GM12878 (cell line): Measurements from ENCODE around the gene TRPC6. TPM values are rescaled to one million over a fixed set of nuclear protein-coding genes. Genes with fewer than 3 reads are reported as not detected.

ENCODE experiments used
- ATAC-seq: fragments of 200-7000 bp; cut with Tn5 transposase; 3 replicates; pipeline ENCODE4 v1.9.1; 2020; ENCODE audit warnings: mild to moderate bottlenecking, moderate library complexity
- BruUV-seq: library from RNA; stranded (reverse); fragments of 400-500 nt; replicated peaks from 2 replicates; lab custom pipeline; 2021; lab: Mats Ljungman, UMichigan
- CTCF ChIA-PET: fragments of 300-600 bp; sonication (Branson Sonifier 250); formaldehyde crosslinking; extraction: SDS; loops from one replicate; lab custom pipeline; 2021; ENCODE audit warnings: inconsistent platforms; lab: Yijun Ruan, JAX
- POLR2A ChIA-PET: fragments of 350-600 bp; formaldehyde crosslinking; extraction: SDS; loops from one replicate; lab custom pipeline; 2021; ENCODE audit warnings: inconsistent platforms; lab: Charles Lee
- RAD21 ChIA-PET: fragments of 300-600 bp; sonication (Branson Sonifier 250); formaldehyde crosslinking; loops from one replicate; lab custom pipeline; 2023; ENCODE audit warnings: antibody characterized with exemption; ENCODE audit not compliant: unreplicated experiment; lab: Charles Lee
- SMC1A ChIA-PET: fragments of 300-600 bp; sonication (Branson Sonifier 250); formaldehyde crosslinking; loops from one replicate; lab custom pipeline; 2023; ENCODE audit not compliant: unreplicated experiment, uncharacterized antibody; lab: Charles Lee
- DNase-seq: peaks from one replicate; pipeline ENCODE4 v3.0.0-alpha.2; 2011; ENCODE audit warnings: low read depth, low spot score
- FAIRE-seq: peaks from 3 replicates; lab custom pipeline; 2011; peaks lifted over from hg19 to GRCh38; lab: Jason Lieb, UNC
- H2AFZ ChIP-seq: 2 replicates; pipeline ENCODE4 v1.6.0; 2011; ENCODE audit warnings: low read depth, low read length, control low read depth; ENCODE audit not compliant: control insufficient read depth
- H3K27ac ChIP-seq: 2 replicates; pipeline ENCODE4 v1.5.1; 2011; ENCODE audit warnings: control low read depth; ENCODE audit not compliant: control insufficient read depth, insufficient read depth
- H3K27me3 ChIP-seq, 2 experiments: replicated peaks in 1 of 2; 2 replicates each; pipeline versions ENCODE4 v1.6.0 to v1.6.1; 2011; ENCODE audit warnings: low read length in 1 of 2; ENCODE audit not compliant: control insufficient read depth in 2 of 2, insufficient read depth in 2 of 2
- H3K36me3 ChIP-seq, 2 experiments: 2 replicates each; pipeline ENCODE4 v1.5.1; 2011; ENCODE audit warnings: low read length in 1 of 2; ENCODE audit not compliant: control insufficient read depth in 2 of 2, insufficient read depth in 2 of 2
- H3K4me1 ChIP-seq: 2 replicates; pipeline ENCODE4 v1.6.1; 2011; ENCODE audit warnings: mild to moderate bottlenecking, low read length, moderate library complexity, mixed read lengths; ENCODE audit not compliant: control insufficient read depth, insufficient read depth
- H3K4me2 ChIP-seq: 2 replicates; pipeline ENCODE4 v1.6.0; 2011; ENCODE audit warnings: control low read depth; ENCODE audit not compliant: control insufficient read depth, insufficient read depth
- H3K4me3 ChIP-seq: fragments of 200-600 bp; sonication (generic); 2 replicates; pipeline ENCODE4 v1.5.1; 2016
- H3K79me2 ChIP-seq: 2 replicates; pipeline ENCODE4 v1.6.0; 2011; ENCODE audit warnings: low read length; ENCODE audit not compliant: control insufficient read depth, insufficient read depth
- H3K9ac ChIP-seq: 2 replicates; pipeline ENCODE4 v1.8.0; 2011; ENCODE audit warnings: low read length, control low read depth, mixed read lengths; ENCODE audit not compliant: control insufficient read depth, insufficient read depth
- H3K9me3 ChIP-seq: replicated peaks from 3 replicates; pipeline ENCODE4 v1.5.1; 2011; ENCODE audit warnings: mild to moderate bottlenecking, low read length; ENCODE audit not compliant: control insufficient read depth, insufficient read depth
- H4K20me1 ChIP-seq: 2 replicates; pipeline ENCODE4 v1.6.0; 2011; ENCODE audit not compliant: control insufficient read depth, insufficient read depth
- BCL11A ChIP-seq: IDR thresholded peaks from 2 replicates; pipeline ENCODE4 v1.6.1; 2011; ENCODE audit warnings: low read depth, low read length
- BMI1 ChIP-seq: fragments of 450-650 bp; IDR thresholded peaks from 2 replicates; pipeline ENCODE4 v1.6.1; 2016; ENCODE audit warnings: mild to moderate bottlenecking, moderate library complexity, borderline replicate concordance
- CBFB ChIP-seq: IDR thresholded peaks from 2 replicates; pipeline ENCODE4 v1.6.1; 2016; ENCODE audit warnings: antibody characterized with exemption, low read depth
- CBX5 ChIP-seq: sonication (generic); IDR thresholded peaks from 2 replicates; pipeline ENCODE4 v1.6.1; 2016; ENCODE audit warnings: low read depth, moderate library complexity, mild to moderate bottlenecking, inconsistent platforms
- E4F1 ChIP-seq: fragments of 450-650 bp; IDR thresholded peaks from 2 replicates; pipeline ENCODE4 v1.6.1; 2018; ENCODE audit warnings: borderline replicate concordance, mild to moderate bottlenecking; ENCODE audit not compliant: partially characterized antibody
- EP300 ChIP-seq, 2 experiments: fragments of 150-350 bp in 1 of 2; IDR thresholded peaks; 2 replicates each; pipeline ENCODE4 v1.6.1; 2011 to 2012; ENCODE audit warnings: low read depth in 2 of 2, low read length in 2 of 2, borderline replicate concordance in 1 of 2, improper control_type of control experiment in 1 of 2, inconsistent platforms in 1 of 2; ENCODE audit not compliant: control insufficient read depth in 1 of 2
- HDGF ChIP-seq: fragments of 450-650 bp; IDR thresholded peaks from 2 replicates; pipeline ENCODE4 v1.6.1; 2016; ENCODE audit warnings: antibody characterized with exemption
- MAX ChIP-seq: IDR thresholded peaks from 2 replicates; pipeline ENCODE4 v1.6.1; 2012; ENCODE audit warnings: low read depth, low read length, improper control_type of control experiment
- MTA3 ChIP-seq: IDR thresholded peaks from 2 replicates; pipeline ENCODE4 v1.6.1; 2012; ENCODE audit warnings: low read length, inconsistent platforms, borderline replicate concordance
- SMAD1 ChIP-seq: fragments of 450-650 bp; IDR thresholded peaks from 2 replicates; pipeline ENCODE4 v1.6.1; 2018; ENCODE audit warnings: mild to moderate bottlenecking, low read depth; ENCODE audit not compliant: partially characterized antibody
- STAT3 ChIP-seq: IDR thresholded peaks from 2 replicates; pipeline ENCODE4 v1.6.1; 2011; ENCODE audit warnings: low read depth, low read length, improper control_type of control experiment
- SUPT20H ChIP-seq: IDR thresholded peaks from 2 replicates; pipeline ENCODE4 v1.6.1; 2011; ENCODE audit warnings: low read depth, mild to moderate bottlenecking, low read length, moderate library complexity, borderline replicate concordance; ENCODE audit not compliant: control insufficient read depth
- WGBS: methylation state at CpG from one replicate; pipeline ENCODE4 v1.1.6; 2016; ENCODE audit warnings: low lambda C conversion rate; ENCODE audit not compliant: insufficient replicate concordance, insufficient coverage; ENCODE audit errors: missing lambda C conversion rate; 5-methylcytosine and 5-hydroxymethylcytosine counted together
- in situ Hi-C: fragments of 300-500 bp; cut with MboI; formaldehyde crosslinking; loops from 9 replicates; pipeline ENCODE4 v1.14.3; 2018; ENCODE audit warnings: mixed read lengths
- intact Hi-C: fragments of 100-400 bp; cut with micrococcal nuclease; formaldehyde crosslinking; loops from one replicate; pipeline ENCODE4 v1.14.2; 2022; ENCODE audit not compliant: unreplicated experiment
- polyA plus RNA-seq, 11 experiments: library from polyadenylated mRNA; depleted of rRNA in 4 of 11; unstranded in 6 of 11; stranded (reverse) in 5 of 11; fragments of >200 nt; fragmentation: Nextera tagmentation in 4 of 11; fragmentation: Illumina TruSeq in 1 of 11; extraction: Ambion mirVana in 4 of 11; extraction: Trizol in 1 of 11; gene quantifications; 1 replicate in 1 of 11; 2 replicates in 10 of 11; pipeline versions ENCODE4 v1.2.1 to v1.2.3, GENCODE V29; 2011 to 2016; ENCODE audit warnings: inconsistent platforms in 2 of 11, missing spikeins in 2 of 11, low read depth in 1 of 11
- total RNA-seq, 4 experiments: library from RNA; depleted of rRNA in 3 of 4; stranded (reverse); fragments of >200 nt in 3 of 4; fragmentation: Illumina TruSeq in 1 of 4; extraction: Trizol in 1 of 4; gene quantifications; 2 replicates each; pipeline versions ENCODE4 v1.2.1 to v1.2.3, GENCODE V29; 2013 to 2021
- TF ChIP-seq, protein P1 (sequence below): fragments of 450-650 bp; conservative IDR thresholded peaks from 2 replicates; pipeline ENCODE4 v1.6.1; 2017; ENCODE audit warnings: mild to moderate bottlenecking, moderate library complexity

The TRPC6 gene
- total and polyA plus RNA-seq, 10 of the 15 experiments (the other 5 are each of a cell fraction or from before 2014, with no cell fraction given): not detected

DNA sequence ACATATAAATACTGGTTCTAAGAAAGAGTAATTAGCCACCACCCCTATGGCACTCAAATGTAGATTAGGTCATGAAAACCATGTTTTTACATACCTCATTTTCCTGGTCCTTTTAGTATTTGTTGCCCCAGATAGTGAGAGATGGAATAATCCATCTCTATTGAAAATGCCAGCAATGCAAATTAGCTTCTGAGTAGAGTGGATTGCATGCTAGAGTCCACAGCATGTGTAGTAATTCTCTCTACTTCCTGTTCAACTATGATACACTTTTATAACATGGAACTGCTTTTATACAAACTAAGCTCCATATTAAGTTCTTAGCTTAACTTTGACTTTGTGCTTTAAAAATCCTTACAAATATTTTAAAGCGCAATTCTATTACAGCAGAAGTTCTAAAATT, 73.2 kb downstream of the TRPC6 start:
- TF ChIP-seq EP300 (IDR thresholded peaks at IDR 0.05; ENCODE audit: borderline replicate concordance in 1 of 2, control insufficient read depth in 1 of 2, low read depth in 2 of 2, low read length in 2 of 2) (no peak), MTA3 (no peak), CBFB (no peak), BCL11A (no peak), HDGF (no peak), STAT3 (no peak), BMI1 (no peak), SMAD1 (no peak), E4F1 (no peak), SUPT20H (no peak), CBX5 (no peak), MAX (no peak)
- TF ChIP-seq, protein P1, sequence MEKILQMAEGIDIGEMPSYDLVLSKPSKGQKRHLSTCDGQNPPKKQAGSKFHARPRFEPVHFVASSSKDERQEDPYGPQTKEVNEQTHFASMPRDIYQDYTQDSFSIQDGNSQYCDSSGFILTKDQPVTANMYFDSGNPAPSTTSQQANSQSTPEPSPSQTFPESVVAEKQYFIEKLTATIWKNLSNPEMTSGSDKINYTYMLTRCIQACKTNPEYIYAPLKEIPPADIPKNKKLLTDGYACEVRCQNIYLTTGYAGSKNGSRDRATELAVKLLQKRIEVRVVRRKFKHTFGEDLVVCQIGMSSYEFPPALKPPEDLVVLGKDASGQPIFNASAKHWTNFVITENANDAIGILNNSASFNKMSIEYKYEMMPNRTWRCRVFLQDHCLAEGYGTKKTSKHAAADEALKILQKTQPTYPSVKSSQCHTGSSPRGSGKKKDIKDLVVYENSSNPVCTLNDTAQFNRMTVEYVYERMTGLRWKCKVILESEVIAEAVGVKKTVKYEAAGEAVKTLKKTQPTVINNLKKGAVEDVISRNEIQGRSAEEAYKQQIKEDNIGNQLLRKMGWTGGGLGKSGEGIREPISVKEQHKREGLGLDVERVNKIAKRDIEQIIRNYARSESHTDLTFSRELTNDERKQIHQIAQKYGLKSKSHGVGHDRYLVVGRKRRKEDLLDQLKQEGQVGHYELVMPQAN: no peak
- H3K4me3 ChIP-seq: no peak overlapping the region
- in situ Hi-C loops (no loop called here), intact Hi-C loops (no loop called here)
- H3K9ac ChIP-seq: no peak overlapping the region
- no peak for ATAC-seq
- no peak for DNase-seq
- CTCF ChIA-PET: no interaction called here
- FAIRE-seq: no peak
- no peaks in the 10 kb centered on the region for H3K4me1 ChIP-seq
- H3K9me3 ChIP-seq: no peaks in the 10 kb centered on the region
- H3K27me3 ChIP-seq: no peaks in the 10 kb centered on the region
- H3K79me2 ChIP-seq: no peaks in the 10 kb centered on the region
- POLR2A ChIA-PET: no interaction called here
- H3K27ac ChIP-seq: no peak overlapping the region
- 93% methylated on average over 1 of the region's 1 CpG for WGBS
- SMC1A ChIA-PET: no interaction called here
- H3K4me2 ChIP-seq: no peak overlapping the region
- BruUV-seq: no TSS peak
- H3K36me3 ChIP-seq: no peaks in the 10 kb centered on the region
- no peaks in the 10 kb centered on the region for H4K20me1 ChIP-seq
- RAD21 ChIA-PET: no interaction called here
- no peak overlapping the region for H2AFZ ChIP-seq
